ENCODE data around the gene HPS4. TPM values are rescaled to one million over a fixed set of nuclear protein-coding genes. Genes with fewer than 3 reads are reported as not detected.

Gene HPS4
- total RNA-seq, 1 experiment from 2014 or later, result 35.4 TPM

DNA sequence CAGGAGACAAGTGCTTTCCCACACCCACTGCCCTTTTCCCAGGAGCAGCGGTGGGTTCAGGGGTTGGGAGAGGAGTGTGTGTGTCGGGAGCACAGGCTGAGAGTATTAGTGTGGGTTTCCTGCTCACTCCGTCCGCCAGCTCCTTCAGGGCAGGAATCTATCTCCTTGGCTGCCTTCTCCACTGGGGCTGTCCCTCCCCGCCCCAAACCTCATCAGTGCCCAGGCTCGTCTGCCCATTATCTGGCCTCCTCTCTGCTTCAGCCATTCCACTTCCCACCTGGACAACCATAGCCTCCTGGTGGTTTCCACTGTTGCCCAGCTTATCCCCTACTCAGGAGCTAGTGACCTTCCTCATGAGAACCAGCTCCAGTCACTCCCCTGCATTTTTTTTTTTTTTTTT is 34.6 kb downstream of the HPS4 start:
- Histone ChIP-seq H3K9me2 (ENCODE audit: insufficient read depth) (no peaks in the 10 kb centered on the region), H2AFZ (ENCODE audit: low read depth, low read length, poor library complexity, severe bottlenecking) (no peak overlapping the region), H3K36me3 (ENCODE audit: control insufficient read depth in 1 of 2, insufficient read depth in 2 of 2, low read length in 2 of 2) (peaks cover 0 to 3% of the 10 kb centered on the region in 2 experiments; a peak in 2 of 4 replicates), H4K20me1 (ENCODE audit: insufficient read depth) (no peaks in the 10 kb centered on the region), H3K4me1 (ENCODE audit: control insufficient read depth in 1 of 2, insufficient read depth in 2 of 2, low read length in 2 of 2) (no peaks in the 10 kb centered on the region), H3K27me3 (ENCODE audit: insufficient read depth, low read length) (no peaks in the 10 kb centered on the region), H3K79me2 (ENCODE audit: insufficient read depth, low read length) (no peaks in the 10 kb centered on the region), H3K4me3 (replicated peaks in 1 of 2; ENCODE audit: low read depth in 1 of 2, low read length in 2 of 2) (no peak overlapping the region), H3K27ac (ENCODE audit: low read depth, low read length) (no peak overlapping the region), H3K9ac (ENCODE audit: low read length) (no peak overlapping the region), H3K9me3 (ENCODE audit: control insufficient read depth in 1 of 2, insufficient read depth in 1 of 2, low read depth in 1 of 2, low read length in 2 of 2) (no peaks in the 10 kb centered on the region), H3K4me2 (ENCODE audit: low read length) (no peak overlapping the region)
- no peak for ATAC-seq
- TF ChIP-seq ZNF274 (IDR thresholded peaks at IDR 0.05; ENCODE audit: low read depth, low read length) (no peak), SRF (IDR thresholded peaks at IDR 0.05; ENCODE audit: low read depth) (no peak), CBX3 (IDR thresholded peaks at IDR 0.05; ENCODE audit: low read depth) (no peak), MAX (IDR thresholded peaks at IDR 0.05) (no peak), REST (IDR thresholded peaks at IDR 0.05; ENCODE audit: low read depth) (no peak), EGR1 (IDR thresholded peaks at IDR 0.05; ENCODE audit: low read depth) (no peak), SP1 (IDR thresholded peaks at IDR 0.05; ENCODE audit: low read depth) (no peak), FOSL1 (IDR thresholded peaks at IDR 0.05; ENCODE audit: low read depth) (no peak), EZH2 (IDR thresholded peaks at IDR 0.05) (no peak), POLR2AphosphoS5 (IDR thresholded peaks at IDR 0.05; ENCODE audit: low read depth, low read length) (no peak), RAD21 (IDR thresholded peaks at IDR 0.05; ENCODE audit: low read depth) (no peak), TCF7L2 (IDR thresholded peaks at IDR 0.05; ENCODE audit: borderline replicate concordance, extremely low read depth, insufficient read depth, insufficient read length) (no peak), EZH2phosphoT487 (IDR thresholded peaks at IDR 0.05; ENCODE audit: borderline replicate concordance) (no peak), SIN3A (IDR thresholded peaks at IDR 0.05; ENCODE audit: low read depth) (no peak), CEBPB (IDR thresholded peaks at IDR 0.05; ENCODE audit: low read depth) (no peak), ELF1 (IDR thresholded peaks at IDR 0.05; ENCODE audit: borderline replicate concordance, low read depth) (no peak)
- TF ChIP-seq, protein P1, sequence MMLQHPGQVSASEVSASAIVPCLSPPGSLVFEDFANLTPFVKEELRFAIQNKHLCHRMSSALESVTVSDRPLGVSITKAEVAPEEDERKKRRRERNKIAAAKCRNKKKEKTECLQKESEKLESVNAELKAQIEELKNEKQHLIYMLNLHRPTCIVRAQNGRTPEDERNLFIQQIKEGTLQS (IDR thresholded peaks at IDR 0.05), result no peak
- TF ChIP-seq, protein P2, sequence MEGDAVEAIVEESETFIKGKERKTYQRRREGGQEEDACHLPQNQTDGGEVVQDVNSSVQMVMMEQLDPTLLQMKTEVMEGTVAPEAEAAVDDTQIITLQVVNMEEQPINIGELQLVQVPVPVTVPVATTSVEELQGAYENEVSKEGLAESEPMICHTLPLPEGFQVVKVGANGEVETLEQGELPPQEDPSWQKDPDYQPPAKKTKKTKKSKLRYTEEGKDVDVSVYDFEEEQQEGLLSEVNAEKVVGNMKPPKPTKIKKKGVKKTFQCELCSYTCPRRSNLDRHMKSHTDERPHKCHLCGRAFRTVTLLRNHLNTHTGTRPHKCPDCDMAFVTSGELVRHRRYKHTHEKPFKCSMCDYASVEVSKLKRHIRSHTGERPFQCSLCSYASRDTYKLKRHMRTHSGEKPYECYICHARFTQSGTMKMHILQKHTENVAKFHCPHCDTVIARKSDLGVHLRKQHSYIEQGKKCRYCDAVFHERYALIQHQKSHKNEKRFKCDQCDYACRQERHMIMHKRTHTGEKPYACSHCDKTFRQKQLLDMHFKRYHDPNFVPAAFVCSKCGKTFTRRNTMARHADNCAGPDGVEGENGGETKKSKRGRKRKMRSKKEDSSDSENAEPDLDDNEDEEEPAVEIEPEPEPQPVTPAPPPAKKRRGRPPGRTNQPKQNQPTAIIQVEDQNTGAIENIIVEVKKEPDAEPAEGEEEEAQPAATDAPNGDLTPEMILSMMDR (IDR thresholded peaks at IDR 0.05 in 2 of 3, conservative IDR thresholded peaks at IDR 0.05 in 1 of 3; ENCODE audit: borderline replicate concordance in 1 of 3, insufficient read depth in 1 of 3, low read depth in 2 of 3, low read length in 2 of 3), result no peak
- TF ChIP-seq, protein P3, sequence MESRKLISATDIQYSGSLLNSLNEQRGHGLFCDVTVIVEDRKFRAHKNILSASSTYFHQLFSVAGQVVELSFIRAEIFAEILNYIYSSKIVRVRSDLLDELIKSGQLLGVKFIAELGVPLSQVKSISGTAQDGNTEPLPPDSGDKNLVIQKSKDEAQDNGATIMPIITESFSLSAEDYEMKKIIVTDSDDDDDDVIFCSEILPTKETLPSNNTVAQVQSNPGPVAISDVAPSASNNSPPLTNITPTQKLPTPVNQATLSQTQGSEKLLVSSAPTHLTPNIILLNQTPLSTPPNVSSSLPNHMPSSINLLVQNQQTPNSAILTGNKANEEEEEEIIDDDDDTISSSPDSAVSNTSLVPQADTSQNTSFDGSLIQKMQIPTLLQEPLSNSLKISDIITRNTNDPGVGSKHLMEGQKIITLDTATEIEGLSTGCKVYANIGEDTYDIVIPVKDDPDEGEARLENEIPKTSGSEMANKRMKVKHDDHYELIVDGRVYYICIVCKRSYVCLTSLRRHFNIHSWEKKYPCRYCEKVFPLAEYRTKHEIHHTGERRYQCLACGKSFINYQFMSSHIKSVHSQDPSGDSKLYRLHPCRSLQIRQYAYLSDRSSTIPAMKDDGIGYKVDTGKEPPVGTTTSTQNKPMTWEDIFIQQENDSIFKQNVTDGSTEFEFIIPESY (IDR thresholded peaks at IDR 0.05; ENCODE audit: extremely low read depth, insufficient replicate concordance, low read length), result no peak
- POLR2A ChIA-PET, result no interaction called here
- CTCF ChIA-PET, result no interaction called here
- intact Hi-C loops (cut with micrococcal nuclease), result no loop called here
- DNase-seq (ENCODE audit: low read depth, low spot score), result no peak
- RAD21 ChIA-PET (ENCODE audit: low non-redundant PET in 1 of 2, low total read pairs in 2 of 2, uncharacterized antibody in 2 of 2, unreplicated experiment in 2 of 2), result interaction anchor here in 1 of 2 experiments (0.7 kb wide), 1 partner anchor 32 kb away, joined by 4 read pairs; no protein-coding TSS in a partner anchor
- BruUV-seq (replicated peaks), result no TSS peak
